Neural cell (in vitro differentiated cells): ENCODE data around the gene COPS6. TPM values are rescaled to one million over a fixed set of nuclear protein-coding genes. Genes with fewer than 3 reads are reported as not detected.
A peak's percentile ranks its signal among the peaks of the same experiment; 100 is the strongest.
"Not testable (repeated sequence)": the region's sequence is repeated elsewhere in the genome, so short reads cannot be mapped to it uniquely, and the experiment has no call there.

ENCODE experiments used
- H2AFZ ChIP-seq: fragments of 200-600, 300-800 bp; sonication (generic), shearing (Covaris generic); 2 replicates; pipeline ENCODE4 v1.6.0; 2014; ENCODE audit warnings: low read depth, mild to moderate bottlenecking, antibody characterized with exemption, low read length, moderate library complexity
- H3F3A ChIP-seq: fragments of 200-600 bp; shearing (Covaris generic); 2 replicates; pipeline ENCODE4 v1.6.1; 2016; ENCODE audit warnings: mild to moderate bottlenecking, moderate library complexity, mixed read lengths, antibody characterized with exemption, low read length; ENCODE audit not compliant: insufficient read depth, poor library complexity, severe bottlenecking
- H3K27ac ChIP-seq: fragments of 200-600, 300-800 bp; sonication (generic), shearing (Covaris generic); 2 replicates; pipeline ENCODE4 v1.5.1; 2014; ENCODE audit warnings: mild to moderate bottlenecking, low read length, moderate library complexity
- H3K27me3 ChIP-seq: fragments of 300-800, 200-600 bp; sonication (generic), shearing (Covaris generic); 2 replicates; pipeline ENCODE4 v1.6.0; 2014; ENCODE audit warnings: mild to moderate bottlenecking, low read depth, low read length, moderate library complexity; ENCODE audit not compliant: insufficient read depth
- H3K36me3 ChIP-seq: fragments of 300-800, 200-600 bp; sonication (generic), shearing (Covaris generic); 2 replicates; pipeline ENCODE4 v1.5.1; 2014; ENCODE audit warnings: mild to moderate bottlenecking, antibody characterized with exemption, low read length, moderate library complexity; ENCODE audit not compliant: insufficient read depth
- H3K4me2 ChIP-seq: fragments of 300-800, 200-600 bp; sonication (generic), shearing (Covaris generic); 2 replicates; pipeline ENCODE4 v1.6.0; 2014; ENCODE audit warnings: mild to moderate bottlenecking, low read length
- H3K4me3 ChIP-seq: fragments of 300-800, 200-600 bp; sonication (generic), shearing (Covaris generic); 2 replicates; pipeline ENCODE4 v1.5.1; 2014; ENCODE audit warnings: mild to moderate bottlenecking, low read length, moderate library complexity
- H3K79me2 ChIP-seq: fragments of 200-600 bp; shearing (Covaris generic); replicated peaks from 2 replicates; pipeline ENCODE4 v1.6.0; 2014; ENCODE audit warnings: mild to moderate bottlenecking, low read length, moderate library complexity; ENCODE audit not compliant: insufficient read depth
- H3K9ac ChIP-seq: fragments of 300-800, 200-600 bp; sonication (generic), shearing (Covaris generic); 2 replicates; pipeline ENCODE4 v1.6.1; 2016; ENCODE audit warnings: mild to moderate bottlenecking, low read length, mixed read lengths
- H3K9me2 ChIP-seq: fragments of 200-600 bp; shearing (Covaris generic); 2 replicates; pipeline ENCODE4 v1.6.1; 2016; ENCODE audit warnings: mild to moderate bottlenecking, low read length, mixed read lengths; ENCODE audit not compliant: insufficient read depth
- H3K9me3 ChIP-seq: fragments of 200-600, 300-800 bp; sonication (generic), shearing (Covaris generic); 2 replicates; pipeline ENCODE4 v1.6.1; 2016; ENCODE audit warnings: mild to moderate bottlenecking, mixed run types, low read length, moderate library complexity, mixed read lengths
- H4K20me1 ChIP-seq: fragments of 200-600 bp; shearing (Covaris generic); 2 replicates; pipeline ENCODE4 v1.6.1; 2016; ENCODE audit warnings: mild to moderate bottlenecking, mixed run types; ENCODE audit not compliant: insufficient read depth
- EP300 ChIP-seq: fragments of 450-650 bp; conservative IDR thresholded peaks from 2 replicates; pipeline ENCODE4 v1.6.1; 2014; ENCODE audit warnings: antibody characterized with exemption, mild to moderate bottlenecking, moderate library complexity; ENCODE audit not compliant: poor library complexity, severe bottlenecking
- EZH2 ChIP-seq: fragments of 200-600, 300-800 bp; shearing (Covaris generic), sonication (generic); IDR thresholded peaks from 2 replicates; pipeline ENCODE4 v1.6.1; 2014; ENCODE audit warnings: antibody characterized with exemption, low read length, borderline replicate concordance, mild to moderate bottlenecking; ENCODE audit not compliant: insufficient read depth, poor library complexity, severe bottlenecking
- MXI1 ChIP-seq: fragments of 450-650 bp; conservative IDR thresholded peaks from 2 replicates; pipeline ENCODE4 v1.6.1; 2014; ENCODE audit warnings: antibody characterized with exemption, mild to moderate bottlenecking; ENCODE audit not compliant: poor library complexity, severe bottlenecking
- POLR2AphosphoS5 ChIP-seq: IDR thresholded peaks from 2 replicates; pipeline ENCODE4 v1.6.1; 2012
- RAD21 ChIP-seq: fragments of 450-650 bp; conservative IDR thresholded peaks from 2 replicates; pipeline ENCODE4 v1.6.1; 2014; ENCODE audit warnings: antibody characterized with exemption, mild to moderate bottlenecking, moderate library complexity
- REST ChIP-seq: IDR thresholded peaks from 2 replicates; pipeline ENCODE4 v1.6.1; 2012; ENCODE audit warnings: borderline replicate concordance
- SMC3 ChIP-seq: fragments of 450-650 bp; conservative IDR thresholded peaks from 2 replicates; pipeline ENCODE4 v1.6.1; 2014; ENCODE audit warnings: antibody characterized with exemption, mild to moderate bottlenecking, moderate library complexity; ENCODE audit not compliant: poor library complexity
- TAF1 ChIP-seq: IDR thresholded peaks from 2 replicates; pipeline ENCODE4 v1.6.1; 2012; ENCODE audit warnings: low read depth
- polyA plus RNA-seq: library from polyadenylated mRNA; depleted of rRNA; stranded (reverse); fragments of >200 nt; gene quantifications from 2 replicates; pipeline ENCODE4 v1.2.3, GENCODE V29; 2014

COPS6 gene
- polyA plus RNA-seq, 1 donor from 2014 or later, result 57.1 TPM

GRCh38 chr7:100127866-100128636 lies 39.3 kb downstream of the COPS6 start:
- Histone ChIP-seq H3K9me3 (no peaks in the 10 kb centered on the region), H3K27ac (peak overlapping the region; percentile 97), H3K4me2 (peak overlapping the region; percentile 38), H4K20me1 (no peaks in the 10 kb centered on the region), H3K27me3 (no peaks in the 10 kb centered on the region), H3K79me2 (no peaks in the 10 kb centered on the region), H3K9ac (peak overlapping the region; percentile 92), H3K36me3 (no peaks in the 10 kb centered on the region), H3K4me3 (peak overlapping the region; percentile 87), H2AFZ (no peak overlapping the region), H3F3A (peaks cover 3% of the 10 kb centered on the region), H3K9me2 (no peaks in the 10 kb centered on the region)
- no peak for TF ChIP-seq RAD21
- TF ChIP-seq EP300, result no peak
- no peak for TF ChIP-seq POLR2AphosphoS5
- no peak for TF ChIP-seq EZH2
- no peak for TF ChIP-seq REST
- TF ChIP-seq MXI1, result no peak
- TF ChIP-seq SMC3, result no peak
- no peak for TF ChIP-seq TAF1

GRCh38 chr7:100128637-100128963 lies 39.8 kb downstream of the COPS6 start:
- Histone ChIP-seq H3K9me2 (no peaks in the 10 kb centered on the region), H2AFZ (no peak overlapping the region), H3K36me3 (no peaks in the 10 kb centered on the region), H4K20me1 (no peaks in the 10 kb centered on the region), H3K79me2 (no peaks in the 10 kb centered on the region), H3K4me3 (peak overlapping the region; percentile 87), H3K27ac (peak overlapping the region; percentile 97), H3F3A (peaks cover 3% of the 10 kb centered on the region), H3K4me2 (peak overlapping the region; percentile 38), H3K9me3 (no peaks in the 10 kb centered on the region), H3K9ac (peak overlapping the region; percentile 92), H3K27me3 (no peaks in the 10 kb centered on the region)
- no peak for TF ChIP-seq TAF1
- no peak for TF ChIP-seq SMC3
- no peak for TF ChIP-seq REST
- TF ChIP-seq POLR2AphosphoS5, result no peak
- TF ChIP-seq MXI1, result no peak

- H3K9me3 ChIP-seq, H3K36me3 ChIP-seq, H3F3A ChIP-seq, H3K4me2 ChIP-seq, H2AFZ ChIP-seq, H3K4me3 ChIP-seq, H4K20me1 ChIP-seq, H3K9me2 ChIP-seq, H3K27ac ChIP-seq, H3K79me2 ChIP-seq, H3K9ac ChIP-seq, H3K27me3 ChIP-seq: not testable (repeated sequence)
Observed at GRCh38 chr7:100130220-100130607, 41.4 kb downstream of the COPS6 start.
